Activated gamma-delta T cell (primary cell): Measurements from ENCODE around the gene COBL.
"Not testable (repeated sequence)": the region's sequence is repeated elsewhere in the genome, so short reads cannot be mapped to it uniquely, and the experiment has no call there.

Experiments
- DNase-seq: peaks from one replicate; lab custom pipeline; 2025; lab: John Stamatoyannopoulos, UW

Gene COBL

DNA sequence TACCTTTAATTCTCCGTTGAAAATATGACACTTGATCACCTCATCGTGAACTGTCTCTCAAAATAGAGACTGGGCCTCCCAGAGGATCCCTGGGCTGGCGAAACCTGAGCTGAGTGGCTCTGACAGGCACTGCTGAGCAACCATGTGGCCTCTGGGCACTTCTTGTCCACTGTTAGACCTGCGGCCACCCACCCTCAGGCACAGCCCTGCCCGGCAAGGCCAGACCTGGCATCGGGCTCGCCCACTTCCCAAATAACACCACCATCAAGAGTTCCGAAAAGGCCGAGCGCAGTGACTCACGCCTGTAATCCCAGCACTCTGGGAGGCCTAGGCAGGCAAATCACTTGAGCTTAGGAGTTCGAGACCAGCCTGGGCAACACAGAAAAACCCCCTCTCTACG, 82.5 kb downstream of the COBL start:
- no peak for DNase-seq

GRCh38 chr7:51233374-51233773, 83.2 kb downstream of the COBL start:
- DNase-seq = no peak

GRCh38 chr7:51230723-51231122, 85.9 kb downstream of the COBL start:
- DNase-seq = no peak

- DNase-seq = no peak
These were observed 86.3 kb downstream of the COBL start for GRCh38 chr7:51230324-51230625.

DNA sequence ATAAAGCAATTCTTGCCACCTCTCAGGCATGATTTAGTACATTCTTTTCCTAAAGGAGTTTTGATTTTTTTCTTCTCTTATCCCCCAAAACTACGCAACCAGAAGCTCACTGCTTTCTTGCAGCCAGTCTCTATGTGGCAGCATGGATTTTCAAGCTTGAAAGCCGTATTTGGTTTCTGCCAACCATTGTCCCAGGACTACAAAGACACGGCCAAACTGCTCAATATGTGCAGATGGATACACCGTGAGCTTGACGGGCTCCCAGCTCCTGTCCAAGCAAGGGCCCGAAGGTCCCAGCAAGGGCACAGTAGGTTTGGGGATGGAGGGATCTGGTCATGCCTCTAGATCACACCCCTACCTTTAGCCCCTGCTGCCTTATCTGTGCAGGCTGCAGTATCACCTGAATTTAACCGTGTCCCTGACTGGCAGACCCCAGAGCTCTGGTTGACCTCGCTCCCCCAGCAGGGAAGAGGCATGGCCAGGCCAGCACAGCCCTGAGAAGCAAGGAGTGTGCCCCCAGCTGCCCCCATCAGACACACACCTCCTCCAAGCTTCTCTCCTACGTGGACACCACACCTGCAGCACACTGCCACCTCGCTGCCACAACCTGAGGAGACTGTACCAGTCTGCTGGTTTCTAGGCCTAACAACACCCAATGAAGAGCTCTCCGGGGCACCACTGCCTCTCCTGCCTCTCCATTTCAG, 86.8 kb downstream of the COBL start:
- no peak for DNase-seq

DNA sequence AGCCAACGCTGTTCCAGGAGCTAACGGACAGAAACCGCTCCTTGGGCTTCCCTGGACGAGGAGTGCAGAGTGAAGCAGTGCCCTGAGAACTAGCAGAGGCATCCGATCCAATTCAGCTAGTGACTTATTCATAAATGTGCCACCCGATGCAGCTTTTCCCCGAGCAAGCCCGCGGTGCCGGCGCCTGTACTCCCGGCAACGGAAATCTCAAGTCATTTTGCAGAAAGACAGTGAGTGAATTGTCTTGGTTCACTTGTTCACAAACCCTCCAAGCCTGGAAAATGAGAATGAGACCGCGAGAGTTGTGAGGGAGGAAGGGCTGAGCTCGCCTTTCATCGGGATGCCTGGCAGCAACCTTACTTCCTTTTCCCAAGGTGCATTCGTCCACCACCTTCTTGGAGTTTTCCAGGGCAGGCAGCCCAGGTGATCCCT, 87.5 kb downstream of the COBL start:
- DNase-seq = no peak

DNA sequence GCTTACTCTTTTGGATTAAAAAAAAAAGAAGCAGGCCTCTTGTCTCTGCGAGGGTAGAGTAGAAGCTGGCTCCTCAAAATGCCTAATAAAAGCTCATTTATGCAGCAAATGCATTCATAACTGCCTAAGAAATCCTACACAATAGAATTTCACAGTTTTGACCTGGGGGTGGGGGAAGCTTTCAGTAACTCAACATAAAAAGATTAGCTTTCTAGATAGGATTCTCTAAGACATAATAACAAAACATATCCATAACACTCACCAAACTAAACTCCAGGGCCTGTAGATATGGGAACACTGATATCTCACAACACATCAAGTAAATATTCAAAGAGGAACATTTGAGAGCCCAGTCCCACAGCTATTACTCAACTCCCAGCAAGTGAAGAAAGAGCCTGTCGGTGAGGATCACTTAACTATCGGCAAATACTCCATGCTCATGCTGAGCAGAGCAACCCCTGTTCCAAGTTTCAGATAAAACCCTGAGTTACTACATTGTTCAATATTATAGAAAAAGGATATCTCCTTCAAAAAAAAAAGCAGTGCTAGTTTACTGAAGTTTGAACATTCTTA, 88.1 kb downstream of the COBL start:
- DNase-seq = no peak

DNA sequence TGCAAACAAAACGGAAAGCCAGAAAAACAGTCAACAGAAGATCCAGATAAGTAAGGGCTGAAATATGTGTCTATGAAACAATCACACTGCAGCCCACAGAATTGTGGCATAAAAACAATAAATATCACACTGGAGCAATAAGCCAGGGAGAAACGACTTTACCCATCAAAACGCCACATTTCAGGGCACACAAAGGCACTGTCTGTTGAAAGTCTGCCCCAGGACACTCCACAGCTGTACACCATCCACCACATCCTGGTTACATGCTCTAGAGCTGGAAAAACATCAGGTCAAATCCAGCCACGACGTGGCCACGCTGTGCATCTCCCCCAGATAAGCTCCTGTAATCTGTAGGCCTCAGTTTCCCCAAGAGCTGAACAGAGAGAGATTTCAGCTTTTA, 88.7 kb downstream of the COBL start:
- DNase-seq = no peak

GRCh38 chr7:51226916-51227535, 89.6 kb downstream of the COBL start:
- no peak for DNase-seq

DNA sequence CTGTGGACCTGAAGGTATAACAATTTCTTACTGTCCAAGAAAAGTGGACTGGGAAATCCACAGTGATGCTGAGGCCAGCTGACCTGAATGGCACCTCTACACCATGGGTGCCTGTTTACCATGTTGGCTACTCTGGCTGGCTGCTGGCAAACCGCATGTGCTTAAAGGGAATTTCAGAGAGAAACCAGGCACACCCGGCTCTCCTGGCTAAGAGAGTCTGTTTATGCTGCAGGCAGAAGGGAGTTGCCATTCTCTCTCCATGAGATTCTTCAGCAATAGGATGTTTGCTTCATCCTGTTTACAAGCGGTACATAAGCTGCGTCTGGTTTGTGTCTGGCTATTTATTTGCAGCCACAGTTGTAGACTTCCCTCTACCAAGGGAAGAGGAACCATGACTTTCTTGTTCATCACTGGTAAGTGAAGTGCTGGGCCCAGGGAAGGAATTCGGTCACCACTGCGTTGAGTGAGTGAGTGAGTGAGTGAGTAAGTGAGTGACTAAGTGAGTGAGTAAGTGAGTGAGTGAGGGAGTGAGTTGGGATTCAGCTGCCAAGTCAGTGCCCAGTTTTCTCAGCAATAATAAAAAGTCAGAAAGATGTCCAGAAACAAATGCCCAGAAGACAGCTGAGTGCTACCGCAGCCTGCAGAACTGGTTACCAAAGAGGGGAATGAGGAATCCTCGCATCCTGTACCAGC, 90.4 kb downstream of the COBL start:
- no peak for DNase-seq

DNA sequence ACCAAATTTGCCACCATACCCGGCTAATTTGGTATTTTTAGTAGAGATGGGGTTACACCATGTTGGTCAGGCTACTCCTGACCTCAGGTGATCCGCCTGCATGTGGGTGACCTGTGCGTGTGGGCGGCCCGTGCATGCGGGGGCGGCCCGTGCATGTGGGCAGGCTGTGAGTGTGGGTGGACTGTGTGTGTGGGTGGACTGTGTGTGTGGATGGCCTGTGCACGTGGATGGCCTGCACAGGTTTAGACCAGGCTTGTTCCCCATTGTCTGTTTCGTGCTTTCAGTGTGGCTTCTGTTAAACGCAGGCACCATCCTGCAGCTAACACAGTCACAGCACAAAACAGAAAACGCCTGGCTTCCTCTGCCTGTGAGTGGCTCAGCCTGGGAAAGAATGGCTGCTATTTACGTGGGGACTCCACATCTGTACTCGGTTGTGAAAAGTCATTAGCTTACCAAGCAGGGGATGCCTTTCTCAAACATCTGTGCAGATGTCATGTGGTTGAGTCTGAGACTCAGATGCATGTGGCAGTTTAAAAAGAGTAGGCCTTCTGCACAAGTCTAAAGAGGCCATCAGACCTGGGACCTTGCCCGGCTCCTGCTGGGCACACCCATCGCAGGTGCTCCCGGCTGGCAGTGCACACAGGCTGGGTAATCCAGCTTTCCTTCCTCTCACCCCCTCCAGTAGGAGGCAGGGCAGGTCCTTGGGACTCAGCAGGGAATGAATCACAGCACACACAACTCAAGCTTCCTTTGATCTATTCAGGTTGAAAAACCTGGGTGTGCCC, 91.6 kb downstream of the COBL start:
- DNase-seq = no peak

- no peak for DNase-seq
These were observed 93.1 kb downstream of the COBL start for GRCh38 chr7:51223505-51223904.

DNA sequence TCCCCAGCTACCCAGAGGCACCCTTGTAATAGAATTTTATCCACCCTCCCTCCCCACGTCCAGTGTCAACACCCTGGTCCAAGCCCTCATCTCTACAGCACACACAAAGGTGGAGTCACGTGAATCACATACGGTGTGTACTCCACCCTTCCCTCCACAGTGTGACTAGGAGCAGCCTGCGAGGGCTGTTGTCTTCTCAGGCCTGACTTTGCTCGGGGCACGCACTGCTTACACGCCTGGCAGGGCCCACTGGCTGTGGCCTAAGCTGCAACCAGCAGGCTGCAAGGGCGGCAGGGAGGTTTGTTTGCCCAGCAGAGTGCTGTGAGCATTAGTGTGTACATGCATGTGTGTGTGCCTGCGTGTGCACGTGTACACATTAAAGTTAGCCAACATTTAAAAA, 93.7 kb downstream of the COBL start:
- DNase-seq = no peak

DNA sequence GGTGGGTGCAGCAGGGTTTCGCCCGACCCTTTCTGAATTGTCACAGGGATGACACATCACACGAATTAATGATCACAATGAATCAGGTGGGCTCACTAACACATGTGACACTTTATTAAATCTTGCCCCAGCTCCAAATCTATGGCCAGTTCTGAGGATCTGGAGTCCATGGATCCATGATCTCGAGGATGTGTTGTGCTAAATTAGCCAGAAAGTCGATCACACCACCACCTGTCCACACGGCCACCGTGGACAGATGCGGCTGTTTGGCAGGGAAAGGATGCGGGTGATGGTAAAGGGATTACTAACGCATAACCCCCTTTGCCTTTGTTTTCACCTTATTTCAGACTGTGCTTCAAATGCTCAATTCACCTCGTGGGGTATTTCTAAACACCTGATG, 96.4 kb downstream of the COBL start:
- DNase-seq = no peak

DNA sequence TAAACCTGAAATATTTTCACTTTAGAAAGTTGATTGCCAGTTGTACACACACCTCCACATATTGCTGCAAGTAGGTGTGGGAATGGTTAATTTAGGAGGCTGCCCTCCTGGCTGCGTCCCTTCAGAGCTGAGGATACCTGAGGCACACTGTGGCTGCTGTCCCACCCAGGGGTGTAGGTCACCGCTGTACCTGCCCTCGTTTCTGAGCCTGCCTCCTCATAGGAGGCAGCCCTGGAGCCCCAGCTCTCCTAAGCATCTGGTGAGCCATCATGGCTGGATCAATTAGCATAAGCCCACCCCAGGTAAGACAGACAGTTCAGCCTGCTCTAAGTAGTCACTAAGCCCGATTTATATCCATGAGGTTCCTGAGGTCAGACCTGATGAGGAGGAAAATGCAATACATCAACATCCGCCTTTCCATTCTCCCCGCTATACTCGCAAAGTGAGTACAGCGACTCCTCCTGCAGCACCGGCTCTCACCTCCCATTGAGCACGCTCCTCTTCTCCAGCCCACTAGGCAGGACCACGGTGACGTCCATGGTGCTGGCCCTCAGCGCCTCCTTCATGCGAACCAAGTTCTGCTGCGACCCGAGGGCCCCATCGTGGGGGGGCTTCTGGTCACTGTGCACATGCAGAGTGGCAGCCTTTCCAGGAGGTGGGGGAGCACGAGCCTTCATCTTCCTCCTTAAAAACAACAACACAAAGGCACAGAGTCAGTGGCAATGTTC, 97.2 kb downstream of the COBL start:
- DNase-seq = no peak

GRCh38 chr7:51217804-51218203, 98.8 kb downstream of the COBL start:
- no peak for DNase-seq

- no peak for DNase-seq
These were observed 102.5 kb downstream of the COBL start for GRCh38 chr7:51214098-51214497.

DNA sequence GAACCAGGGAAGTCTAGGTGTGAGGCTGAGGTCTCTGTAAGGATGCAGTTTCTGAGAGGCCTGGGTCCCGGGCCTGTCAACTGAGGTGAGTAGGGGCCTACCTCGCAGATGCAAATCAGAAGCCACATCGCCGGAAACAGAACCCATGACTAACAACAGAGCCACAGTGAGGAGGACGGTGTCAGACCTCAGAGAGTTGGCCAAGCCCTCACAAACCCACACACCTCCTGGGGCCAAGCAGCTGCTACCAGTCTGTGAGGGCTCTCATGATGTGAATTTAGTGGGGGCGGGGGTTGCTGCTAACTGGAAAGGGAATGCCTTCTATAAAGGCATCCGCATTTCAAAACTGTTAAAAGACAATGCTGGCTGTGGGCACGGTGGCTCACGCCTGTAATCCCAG, 103.0 kb downstream of the COBL start:
- no peak for DNase-seq

DNA sequence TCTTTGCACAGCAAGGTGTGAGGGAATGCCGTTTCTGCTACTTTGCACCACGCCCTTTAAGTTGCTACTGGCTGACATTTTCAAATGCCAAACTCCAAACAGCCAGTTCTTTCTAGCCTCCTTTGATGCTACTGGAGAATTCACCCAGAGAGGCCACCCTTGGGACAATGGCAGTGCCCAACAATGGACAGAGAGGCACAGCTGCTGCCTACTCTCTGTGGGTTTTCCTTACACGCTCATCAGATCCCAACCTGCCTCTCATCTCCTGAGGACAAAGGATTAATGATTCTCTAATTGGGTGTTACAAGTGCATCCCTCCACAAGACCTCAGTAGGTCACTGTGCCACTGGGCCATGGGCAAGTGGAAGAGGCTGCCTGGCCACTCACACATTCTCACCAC, 105.8 kb downstream of the COBL start:
- DNase-seq = no peak

- DNase-seq = no peak
These were observed 107.2 kb downstream of the COBL start for GRCh38 chr7:51209426-51209825.

- DNase-seq = not testable (repeated sequence)
These were observed 108.5 kb downstream of the COBL start for GRCh38 chr7:51208125-51208524.

- DNase-seq = no peak
These were observed 118.0 kb downstream of the COBL start for GRCh38 chr7:51198654-51199053.
